Mesothelial cell of epicardium (in vitro differentiated cells): Measurements from ENCODE around the gene COPZ2. TPM values are rescaled to one million over a fixed set of nuclear protein-coding genes. Genes with fewer than 3 reads are reported as not detected.
A peak's percentile ranks its signal among the peaks of the same experiment; 100 is the strongest.

ENCODE experiments used
- DNase-seq, 2 experiments: peaks; one replicate each; pipeline ENCODE4 v3.0.0; 2021; ENCODE audit warnings: low spot score in 2 of 2; ENCODE audit not compliant: unreplicated experiment in 2 of 2
- H3K27ac Mint-ChIP-seq: 2 replicates; pipeline ENCODE4 v1.8.0; 2021; ENCODE audit warnings: mixed read lengths
- H3K27me3 Mint-ChIP-seq: 2 replicates; pipeline ENCODE4 v1.8.0; 2021; ENCODE audit warnings: low read depth, mixed read lengths
- H3K36me3 Mint-ChIP-seq: 2 replicates; pipeline ENCODE4 v1.8.0; 2021; ENCODE audit warnings: mixed read lengths
- H3K4me1 Mint-ChIP-seq: 2 replicates; pipeline ENCODE4 v1.8.0; 2021; ENCODE audit warnings: mixed read lengths
- H3K4me3 Mint-ChIP-seq: 2 replicates; pipeline ENCODE4 v1.8.0; 2021; ENCODE audit warnings: mild to moderate bottlenecking, moderate library complexity, mixed read lengths
- H3K9me3 Mint-ChIP-seq: 2 replicates; pipeline ENCODE4 v1.8.0; 2021; ENCODE audit warnings: mixed read lengths
- CTCF ChIP-seq: fragments of 200-600 bp; sonication (generic); IDR thresholded peaks from one replicate; pipeline ENCODE4 v1.5.0; 2021; ENCODE audit warnings: antibody characterized with exemption; ENCODE audit not compliant: unreplicated experiment
- total RNA-seq: library from RNA; stranded (reverse); gene quantifications from 3 replicates; pipeline ENCODE4 v1.2.1, GENCODE V29; 2021

Gene COPZ2
- total RNA-seq, 1 donor from 2014 or later = 28.2 TPM

DNA sequence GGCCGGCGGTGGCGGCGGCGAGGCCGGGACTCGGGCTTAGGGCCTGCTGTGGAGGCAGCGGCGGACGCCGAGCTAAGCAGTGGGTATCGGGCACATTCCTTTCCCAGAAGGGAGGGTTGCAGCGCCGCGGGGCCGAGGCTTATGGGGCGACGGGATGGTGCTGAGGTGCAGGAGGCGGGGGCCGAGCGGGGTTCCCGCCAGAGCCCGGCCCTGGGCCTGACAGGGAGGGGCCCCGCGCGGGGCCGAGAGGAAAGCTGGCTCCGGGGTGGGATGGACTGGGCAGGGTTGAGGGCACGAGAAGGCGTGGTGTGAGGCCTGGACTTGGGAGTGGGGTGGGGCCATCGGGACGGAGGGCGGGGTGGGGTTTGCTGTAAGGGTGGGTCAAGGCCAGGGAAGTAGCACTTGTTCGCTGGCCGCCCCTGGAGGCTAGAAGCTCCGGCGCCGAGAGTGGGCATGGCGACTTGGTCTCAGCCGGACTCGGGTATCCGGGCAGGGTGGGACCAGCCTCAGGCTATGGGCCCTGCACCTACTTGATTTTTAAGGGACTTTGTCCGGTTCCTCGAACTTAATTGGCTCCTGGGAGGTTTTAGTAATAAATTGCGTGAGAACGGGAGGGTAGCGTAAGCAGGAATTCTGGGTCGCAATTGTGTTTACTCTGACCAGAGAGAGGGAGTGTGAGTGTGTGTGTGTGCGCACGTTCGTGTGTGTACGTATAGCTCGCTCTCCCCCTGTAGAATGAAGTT is 11.0 kb upstream of the COPZ2 start:
- no peak for DNase-seq
- H3K27ac Mint-ChIP-seq = peak overlapping the region; percentile 100
- H3K36me3 Mint-ChIP-seq = peaks cover 9% of the 10 kb centered on the region
- peak overlapping the region; percentile 85 for H3K4me3 Mint-ChIP-seq
- H3K9me3 Mint-ChIP-seq = no peaks in the 10 kb centered on the region
- H3K4me1 Mint-ChIP-seq = peaks cover 69% of the 10 kb centered on the region
- no peak for TF ChIP-seq CTCF
- H3K27me3 Mint-ChIP-seq = no peaks in the 10 kb centered on the region

DNA sequence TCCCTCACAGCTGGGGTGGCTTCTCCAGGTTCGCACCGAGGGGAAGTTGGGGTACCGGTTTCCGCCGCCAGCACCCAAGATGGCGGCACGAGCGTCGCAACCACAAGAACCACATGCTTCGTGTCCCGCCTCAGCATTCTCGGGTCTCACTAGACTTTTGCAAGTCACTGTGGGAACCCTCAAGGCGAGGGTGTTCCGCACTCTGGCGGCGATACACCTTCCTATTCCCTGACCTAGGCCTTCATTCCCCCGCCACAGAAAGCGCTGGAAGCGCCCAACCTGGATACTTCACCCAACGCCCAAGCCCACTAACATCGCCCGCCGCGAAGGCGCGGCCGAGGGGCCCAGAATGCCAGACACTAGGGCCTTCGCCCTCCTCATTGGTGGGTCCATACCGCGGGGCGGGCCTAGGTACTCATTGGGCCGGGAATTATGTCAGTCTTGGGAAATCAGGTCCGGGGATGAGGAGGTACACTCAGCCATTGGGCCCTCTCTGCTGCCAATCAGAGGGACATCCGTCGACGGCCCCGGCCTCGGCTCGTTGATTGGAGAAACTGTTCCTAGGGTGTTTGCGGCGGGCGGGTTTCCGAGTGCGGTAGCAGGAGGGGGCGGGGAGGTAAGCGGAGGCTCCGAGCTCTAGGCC is 10.3 kb upstream of the COPZ2 start, which contains the start of gene NFE2L1:
TSS of gene NFE2L1 (plus strand) at position 619 of the 643 bp plus-strand sequence. CDS start 2,760 bp downstream, outside the sequence.
- no peak for TF ChIP-seq CTCF
- H3K4me1 Mint-ChIP-seq = peaks cover 62% of the 10 kb centered on the region
- H3K27ac Mint-ChIP-seq = peak within 1 kb of the TSS; percentile 100
- no peaks in the 10 kb centered on the region for H3K9me3 Mint-ChIP-seq
- no peaks in the 10 kb centered on the region for H3K27me3 Mint-ChIP-seq
- H3K36me3 Mint-ChIP-seq = peaks cover 8% of the 10 kb centered on the region
- peak; percentile 97 for DNase-seq
- H3K4me3 Mint-ChIP-seq = peak within 1 kb of the TSS; percentile 85

DNA sequence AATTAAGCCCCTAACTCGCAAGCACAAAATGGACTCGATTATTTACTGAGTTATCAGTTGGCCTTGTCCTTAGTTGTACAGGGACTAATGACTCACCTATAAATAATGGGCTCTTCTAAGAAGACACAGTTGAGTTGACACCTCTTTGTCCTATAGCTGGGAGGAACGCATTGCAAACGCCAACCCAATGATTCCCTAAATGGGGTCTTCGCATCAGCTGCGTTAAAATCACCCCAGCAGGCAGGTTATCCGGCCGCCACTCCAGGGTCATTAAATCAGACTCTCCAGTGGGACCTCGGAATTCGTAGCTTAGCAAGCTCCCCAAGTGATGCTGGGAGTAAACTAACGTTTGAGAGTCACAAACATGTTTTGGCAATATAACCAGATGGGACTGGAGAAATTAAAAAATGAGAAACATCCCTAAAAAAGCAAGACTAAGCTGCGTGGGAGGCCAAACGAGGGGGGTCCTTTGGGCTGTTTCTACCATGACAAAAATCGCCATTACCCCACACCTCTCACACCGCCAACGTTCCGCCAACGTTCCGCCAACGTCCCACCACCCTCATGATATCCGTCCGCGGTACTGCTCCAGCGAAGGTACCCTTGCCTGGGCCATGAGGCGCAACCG is 9.6 kb upstream of the COPZ2 start:
- Mint-ChIP-seq H3K4me1 (peaks cover 55% of the 10 kb centered on the region), H3K9me3 (no peaks in the 10 kb centered on the region), H3K36me3 (peaks cover 4% of the 10 kb centered on the region), H3K27me3 (no peaks in the 10 kb centered on the region), H3K4me3 (peak overlapping the region; percentile 85), H3K27ac (peak overlapping the region; percentile 100)
- DNase-seq = no peak
- no peak for TF ChIP-seq CTCF

DNA sequence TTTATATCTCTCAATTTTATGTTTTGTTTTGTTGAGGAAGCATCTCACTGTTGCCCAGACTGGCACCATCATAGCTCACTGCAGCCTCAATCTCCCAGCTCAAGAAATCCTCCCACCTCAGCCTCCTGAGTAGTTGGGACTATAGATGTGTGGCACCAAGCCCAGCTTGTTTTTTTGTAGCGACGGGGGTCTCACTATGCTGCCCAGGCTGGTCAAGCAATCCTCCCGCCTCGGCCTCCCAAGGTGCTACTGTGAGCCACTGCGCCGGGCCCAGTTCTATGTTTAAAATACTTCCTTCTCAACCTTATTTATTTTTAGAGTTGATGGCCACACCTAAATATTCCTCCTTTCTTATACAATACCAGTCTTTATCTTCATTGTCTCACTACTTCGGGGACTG is 8.7 kb upstream of the COPZ2 start:
- peaks cover 4% of the 10 kb centered on the region for H3K36me3 Mint-ChIP-seq
- H3K27ac Mint-ChIP-seq = peak overlapping the region; percentile 100
- H3K9me3 Mint-ChIP-seq = no peaks in the 10 kb centered on the region
- peaks cover 46% of the 10 kb centered on the region for H3K4me1 Mint-ChIP-seq
- peak overlapping the region; percentile 85 for H3K4me3 Mint-ChIP-seq
- no peak for TF ChIP-seq CTCF
- no peaks in the 10 kb centered on the region for H3K27me3 Mint-ChIP-seq
- DNase-seq = no peak

DNA sequence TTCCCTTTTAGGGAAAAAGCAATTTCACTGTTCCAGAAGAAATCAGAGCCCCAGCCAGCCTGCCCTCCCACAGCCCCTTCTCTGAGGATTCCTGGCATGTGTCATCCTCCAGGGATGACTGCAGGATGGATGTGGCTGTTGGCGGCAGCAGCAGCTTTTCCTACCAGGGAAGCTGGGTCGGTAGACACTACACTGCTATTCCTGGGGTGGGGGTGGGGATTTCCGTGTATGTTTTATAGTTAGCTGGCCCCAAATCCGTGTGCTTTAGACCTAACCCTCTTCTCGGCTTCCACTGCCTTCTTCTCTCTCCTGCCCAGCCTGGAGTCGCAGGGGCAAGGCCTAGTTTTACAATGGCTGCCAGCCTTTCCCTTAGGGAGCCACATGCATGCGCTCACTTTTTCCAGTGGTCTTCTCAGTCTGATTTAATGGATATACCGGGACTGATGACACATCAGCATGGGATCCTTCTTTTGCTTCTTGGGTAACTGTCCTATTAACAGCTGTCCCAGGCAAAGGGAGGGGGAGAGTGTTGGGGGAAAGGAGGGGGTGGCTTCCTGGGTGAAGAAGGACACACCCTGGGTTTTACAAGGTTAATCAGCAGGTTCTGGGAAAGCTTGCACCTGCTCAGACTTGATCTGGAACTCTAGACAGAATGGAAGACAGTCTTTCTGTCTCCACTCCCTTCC is 7.9 kb upstream of the COPZ2 start:
- DNase-seq = no peak
- Mint-ChIP-seq H3K9me3 (no peaks in the 10 kb centered on the region), H3K27me3 (no peaks in the 10 kb centered on the region), H3K4me3 (peak overlapping the region; percentile 31), H3K36me3 (peaks cover under 1% of the 10 kb centered on the region), H3K4me1 (peaks cover 38% of the 10 kb centered on the region), H3K27ac (peak overlapping the region; percentile 100)
- no peak for TF ChIP-seq CTCF
